WTC11 (cell line): ENCODE measurements around the gene PSMB9.
A peak's percentile ranks its signal among the peaks of the same experiment; 100 is the strongest.

ENCODE experiments used
- ATF3 ChIP-seq: sonication (generic); formaldehyde crosslinking; conservative IDR thresholded peaks from 2 replicates; pipeline ENCODE4 v1.8.1; 2022; ENCODE audit warnings: mild to moderate bottlenecking, missing genetic modification reagents
- CREB1 ChIP-seq: sonication (generic); formaldehyde crosslinking; IDR thresholded peaks from 2 replicates; pipeline ENCODE4 v1.8.0; 2023; ENCODE audit warnings: mild to moderate bottlenecking, missing genetic modification reagents
- CTCF ChIP-seq: fragments of 200-600 bp; IDR thresholded peaks from 2 replicates; pipeline ENCODE4 v1.8.0; 2022; ENCODE audit warnings: antibody characterized with exemption
- ERG ChIP-seq: fragments of 250-450 bp; sonication (Bioruptor Pico); IDR thresholded peaks from 2 replicates; pipeline ENCODE4 v1.8.0; 2021; ENCODE audit warnings: mild to moderate bottlenecking
- HMGXB4 ChIP-seq: sonication (generic); formaldehyde crosslinking; IDR thresholded peaks from 2 replicates; pipeline ENCODE4 v1.8.1; 2023; ENCODE audit warnings: mild to moderate bottlenecking, moderate library complexity, missing genetic modification reagents
- JUN ChIP-seq: sonication (generic); formaldehyde crosslinking; IDR thresholded peaks from 2 replicates; pipeline ENCODE4 v1.8.0; 2023; ENCODE audit warnings: mild to moderate bottlenecking, missing genetic modification reagents
- TCF7 ChIP-seq: sonication (generic); formaldehyde crosslinking; IDR thresholded peaks from 2 replicates; pipeline ENCODE4 v1.8.0; 2022; ENCODE audit warnings: mild to moderate bottlenecking, low read depth, missing genetic modification reagents, moderate library complexity
- ZBTB43 ChIP-seq: sonication (generic); formaldehyde crosslinking; IDR thresholded peaks from 2 replicates; pipeline ENCODE4 v1.8.1; 2023; ENCODE audit warnings: mild to moderate bottlenecking, missing genetic modification reagents
- ZNF232 ChIP-seq: sonication (generic); formaldehyde crosslinking; IDR thresholded peaks from 2 replicates; pipeline ENCODE4 v1.8.0; 2022; ENCODE audit warnings: mild to moderate bottlenecking, missing genetic modification reagents

GRCh38 chr6:32852844-32853540 is 1.0 kb upstream of the PSMB9 start:
- no peak for TF ChIP-seq CTCF
- TF ChIP-seq ERG (CRISPR knock-in tag) = no peak
- TF ChIP-seq TCF7 (CRISPR knock-in tag) = no peak
- no peak for TF ChIP-seq ZNF232
- TF ChIP-seq CREB1 (CRISPR knock-in tag) = no peak
- TF ChIP-seq JUN (CRISPR knock-in tag) = no peak
- peak; percentile 27; the same call in 1 of the 2 replicates for TF ChIP-seq HMGXB4 (CRISPR knock-in tag)
- TF ChIP-seq ZBTB43 (CRISPR knock-in tag) = no peak
- no peak for TF ChIP-seq ATF3 (CRISPR knock-in tag)
